CD4-positive, alpha-beta T cell treated with Interleukin-15 for 4 hours (primary cell): Measurements from ENCODE around the gene TNP2.

Source experiments
- DNase-seq: peaks from one replicate; pipeline ENCODE4 v3.0.0-alpha.2; 2020; ENCODE audit warnings: low spot score

Gene TNP2

GRCh38 chr16:11268921-11269375 is at the start of gene TNP2:
Gene TNP2 (minus strand): TSS chr16:11269325. CDS start chr16:11269262, 63 bp downstream.
- no peak for DNase-seq

- no peak for DNase-seq
Measured at GRCh38 chr16:11318817-11319216, 49.7 kb upstream of the TNP2 start.

- no peak for DNase-seq
Measured at GRCh38 chr16:11316331-11317015, 47.3 kb upstream of the TNP2 start.

GRCh38 chr16:11315510-11315909 is 46.4 kb upstream of the TNP2 start:
- DNase-seq = no peak

GRCh38 chr16:11314309-11314894 is 45.3 kb upstream of the TNP2 start:
- DNase-seq = no peak

- DNase-seq = no peak
Measured at GRCh38 chr16:11313493-11314308, 44.6 kb upstream of the TNP2 start.

GRCh38 chr16:11312718-11313492 is 43.8 kb upstream of the TNP2 start:
- peak; percentile 28 for DNase-seq

- DNase-seq = peak; percentile 33
Measured at GRCh38 chr16:11310997-11311561, 42.0 kb upstream of the TNP2 start.

- no peak for DNase-seq
Measured at GRCh38 chr16:11310634-11310977, 41.5 kb upstream of the TNP2 start.

- no peak for DNase-seq
Measured at GRCh38 chr16:11309895-11310633, 40.9 kb upstream of the TNP2 start.

- DNase-seq = no peak
Measured at GRCh38 chr16:11308493-11309283, 39.6 kb upstream of the TNP2 start.

GRCh38 chr16:11307639-11308492 is 38.7 kb upstream of the TNP2 start:
- DNase-seq = no peak

- DNase-seq = no peak
Measured at GRCh38 chr16:11306997-11307638, 38.0 kb upstream of the TNP2 start.

GRCh38 chr16:11306381-11306780 is 37.3 kb upstream of the TNP2 start:
- no peak for DNase-seq

GRCh38 chr16:11303405-11304138 is 34.4 kb upstream of the TNP2 start:
- no peak for DNase-seq

- no peak for DNase-seq
Measured at GRCh38 chr16:11302977-11303376, 33.9 kb upstream of the TNP2 start.

GRCh38 chr16:11301645-11302501 is 32.7 kb upstream of the TNP2 start:
- no peak for DNase-seq
